SK-N-SH (cell line): ENCODE data around the gene AGBL1. TPM values are rescaled to one million over a fixed set of nuclear protein-coding genes. Genes with fewer than 3 reads are reported as not detected.

Experiments
- CTCF ChIA-PET: fragments of 300-600, 350-600 bp; formaldehyde crosslinking; extraction: SDS; loops from one replicate; lab custom pipeline; 2021; lab: Yijun Ruan, JAX
- POLR2A ChIA-PET: fragments of 350-600 bp; sonication (Branson Sonifier 250); formaldehyde crosslinking; extraction: SDS; loops from one replicate; lab custom pipeline; 2020; ENCODE audit warnings: antibody characterized with exemption, inconsistent platforms; lab: Yijun Ruan, JAX
- DNase-seq: peaks from one replicate; pipeline ENCODE4 v3.0.0; 2012
- H2AFZ ChIP-seq: fragments of 200-600 bp; sonication (generic); 2 replicates; pipeline ENCODE4 v1.8.1; 2016; ENCODE audit warnings: antibody characterized with exemption, mild to moderate bottlenecking, low read depth
- H3F3A ChIP-seq: fragments of 200-600 bp; sonication (generic); replicated peaks from 2 replicates; pipeline ENCODE3; 2016; ENCODE audit warnings: antibody characterized with exemption, mild to moderate bottlenecking; ENCODE audit not compliant: insufficient read depth
- H3K27ac ChIP-seq, 2 experiments: fragments of 200-500 bp in 1 of 2; fragments of 200-600 bp in 1 of 2; sonication (Bioruptor generic) in 1 of 2; sonication (generic), shearing (Covaris generic) in 1 of 2; 2 replicates each; pipeline versions ENCODE4 v1.5.1 to v1.6.1; 2014 to 2016; ENCODE audit warnings: low read depth in 2 of 2, inconsistent platforms in 1 of 2, low read length in 1 of 2, mild to moderate bottlenecking in 1 of 2, mixed read lengths in 1 of 2
- H3K27me3 ChIP-seq: fragments of 200-600 bp; sonication (generic), shearing (Covaris generic); 2 replicates; pipeline ENCODE4 v1.6.1; 2016; ENCODE audit warnings: mixed run types; ENCODE audit not compliant: insufficient read depth
- H3K36me3 ChIP-seq, 2 experiments: fragments of 200-500 bp in 1 of 2; fragments of 200-600 bp in 1 of 2; sonication (Bioruptor generic) in 1 of 2; sonication (generic) in 1 of 2; replicated peaks in 1 of 2; 2 replicates each; pipeline versions ENCODE3 to v1.5.1; 2014 to 2016; ENCODE audit warnings: low read length in 1 of 2, mild to moderate bottlenecking in 1 of 2; ENCODE audit not compliant: insufficient read depth in 2 of 2, control insufficient read depth in 1 of 2
- H3K4me1 ChIP-seq, 2 experiments: fragments of 200-500 bp in 1 of 2; fragments of 200-600 bp in 1 of 2; sonication (Bioruptor generic) in 1 of 2; sonication (generic), shearing (Covaris generic) in 1 of 2; 2 replicates each; pipeline versions ENCODE4 v1.5.1 to v1.6.1; 2014 to 2016; ENCODE audit warnings: low read depth in 1 of 2, low read length in 1 of 2, mixed run types in 1 of 2; ENCODE audit not compliant: insufficient read depth in 2 of 2, control insufficient read depth in 1 of 2
- H3K4me2 ChIP-seq: fragments of 200-600 bp; sonication (generic), shearing (Covaris generic); 2 replicates; pipeline ENCODE4 v1.6.1; 2017; ENCODE audit warnings: mixed run types
- H3K4me3 ChIP-seq, 2 experiments: fragments of 200-500 bp in 1 of 2; fragments of 200-600 bp in 1 of 2; sonication (Bioruptor generic) in 1 of 2; sonication (generic), shearing (Covaris generic) in 1 of 2; 2 replicates each; pipeline versions ENCODE4 v1.5.1 to v1.8.1; 2014 to 2016; ENCODE audit warnings: low read depth in 2 of 2, inconsistent platforms in 1 of 2, low read length in 1 of 2, mild to moderate bottlenecking in 1 of 2, mixed read lengths in 1 of 2, moderate library complexity in 1 of 2
- H3K79me2 ChIP-seq: fragments of 200-600 bp; sonication (generic); 2 replicates; pipeline ENCODE4 v1.8.1; 2017; ENCODE audit warnings: mild to moderate bottlenecking; ENCODE audit not compliant: insufficient read depth
- H3K9ac ChIP-seq: fragments of 200-600 bp; sonication (generic); 2 replicates; pipeline ENCODE4 v1.6.1; 2017; ENCODE audit warnings: mixed run types
- H3K9me2 ChIP-seq: fragments of 200-600 bp; sonication (generic); 2 replicates; pipeline ENCODE4 v1.6.1; 2017; ENCODE audit warnings: mixed run types
- H3K9me3 ChIP-seq: fragments of 200-600 bp; sonication (generic); 2 replicates; pipeline ENCODE4 v1.6.1; 2017; ENCODE audit warnings: mixed run types, mild to moderate bottlenecking, moderate library complexity
- H4K20me1 ChIP-seq: fragments of 200-600 bp; sonication (generic); 2 replicates; pipeline ENCODE4 v1.6.1; 2017; ENCODE audit warnings: mild to moderate bottlenecking, mixed run types; ENCODE audit not compliant: insufficient read depth
- CHD2 ChIP-seq: fragments of 150-350 bp; IDR thresholded peaks from 2 replicates; pipeline ENCODE4 v1.6.1; 2018; ENCODE audit warnings: low read length; ENCODE audit not compliant: partially characterized antibody
- EZH2phosphoT487 ChIP-seq: fragments of 200-600 bp; sonication (generic); IDR thresholded peaks from 2 replicates; pipeline ENCODE4 v1.6.1; 2017; ENCODE audit warnings: low read depth, mixed run types, mild to moderate bottlenecking, antibody characterized with exemption, moderate library complexity, borderline replicate concordance
- FOXJ3 ChIP-seq: sonication (generic); formaldehyde crosslinking; IDR thresholded peaks from 2 replicates; pipeline ENCODE4 v1.5.1; 2020; ENCODE audit warnings: mild to moderate bottlenecking, missing genetic modification reagents
- GATA2 ChIP-seq: sonication (generic); formaldehyde crosslinking; IDR thresholded peaks from 2 replicates; pipeline ENCODE4 v1.5.0; 2020; ENCODE audit warnings: mild to moderate bottlenecking, missing genetic modification reagents
- JUND ChIP-seq: IDR thresholded peaks from 2 replicates; pipeline ENCODE4 v1.4.0; 2012
- MEF2A ChIP-seq: IDR thresholded peaks from 2 replicates; pipeline ENCODE4 v1.4.0; 2012; ENCODE audit warnings: low read depth, borderline replicate concordance
- MXI1 ChIP-seq: IDR thresholded peaks from 2 replicates; pipeline ENCODE4 v1.6.1; 2012; ENCODE audit warnings: mild to moderate bottlenecking, low read depth, low read length, improper control_type of control experiment
- NFIC ChIP-seq: IDR thresholded peaks from 2 replicates; pipeline ENCODE4 v1.4.0; 2012; ENCODE audit warnings: borderline replicate concordance
- NRF1 ChIP-seq: IDR thresholded peaks from 2 replicates; pipeline ENCODE4 v1.6.1; 2012; ENCODE audit warnings: low read depth, mild to moderate bottlenecking, low read length
- POLR2AphosphoS5 ChIP-seq: IDR thresholded peaks from 2 replicates; pipeline ENCODE4 v1.6.1; 2012; ENCODE audit warnings: low read depth, low read length
- RAD21 ChIP-seq: IDR thresholded peaks from 2 replicates; pipeline ENCODE4 v1.6.1; 2012; ENCODE audit warnings: mild to moderate bottlenecking, low read length
- RCOR1 ChIP-seq: fragments of 150-350 bp; IDR thresholded peaks from 2 replicates; pipeline ENCODE4 v1.6.1; 2017; ENCODE audit warnings: antibody characterized with exemption, low read length
- RFX5 ChIP-seq: IDR thresholded peaks from 2 replicates; pipeline ENCODE4 v1.6.1; 2012; ENCODE audit warnings: mild to moderate bottlenecking, improper control_type of control experiment, low read length
- SMC3 ChIP-seq: IDR thresholded peaks from 2 replicates; pipeline ENCODE4 v1.6.1; 2012; ENCODE audit warnings: low read depth, low read length, improper control_type of control experiment
- TEAD4 ChIP-seq: IDR thresholded peaks from 2 replicates; pipeline ENCODE4 v1.4.0; 2012; ENCODE audit warnings: mild to moderate bottlenecking, borderline replicate concordance; ENCODE audit not compliant: insufficient read depth
- ZBTB33 ChIP-seq: IDR thresholded peaks from 2 replicates; pipeline ENCODE4 v1.4.0; 2012; ENCODE audit warnings: low read depth, borderline replicate concordance
- WGBS: methylation state at CpG from one replicate; pipeline ENCODE4 v1.1.6; 2017; ENCODE audit warnings: low lambda C conversion rate; 5-methylcytosine and 5-hydroxymethylcytosine counted together
- polyA plus RNA-seq, 3 experiments: library from polyadenylated mRNA; depleted of rRNA; stranded (reverse); fragments of >200 nt; gene quantifications; 2 replicates each; pipeline ENCODE4 v1.2.3, GENCODE V29; 2012
- TF ChIP-seq, protein P1 (sequence below): IDR thresholded peaks from 2 replicates; pipeline ENCODE4 v1.6.1; 2012; ENCODE audit warnings: mild to moderate bottlenecking, low read depth, low read length, moderate library complexity
- TF ChIP-seq, protein P2 (sequence below): fragments of 200-600 bp; sonication (generic); IDR thresholded peaks from 2 replicates; pipeline ENCODE4 v1.6.1; 2017; ENCODE audit warnings: antibody characterized with exemption, mild to moderate bottlenecking, moderate library complexity
- TF ChIP-seq, protein P3 (sequence below): IDR thresholded peaks from 2 replicates; pipeline ENCODE4 v1.4.0; 2012; ENCODE audit warnings: low read depth, borderline replicate concordance

The AGBL1 gene
- polyA plus RNA-seq, 1 of the 3 experiments (the other 2 are of a cell fraction) = not detected

DNA sequence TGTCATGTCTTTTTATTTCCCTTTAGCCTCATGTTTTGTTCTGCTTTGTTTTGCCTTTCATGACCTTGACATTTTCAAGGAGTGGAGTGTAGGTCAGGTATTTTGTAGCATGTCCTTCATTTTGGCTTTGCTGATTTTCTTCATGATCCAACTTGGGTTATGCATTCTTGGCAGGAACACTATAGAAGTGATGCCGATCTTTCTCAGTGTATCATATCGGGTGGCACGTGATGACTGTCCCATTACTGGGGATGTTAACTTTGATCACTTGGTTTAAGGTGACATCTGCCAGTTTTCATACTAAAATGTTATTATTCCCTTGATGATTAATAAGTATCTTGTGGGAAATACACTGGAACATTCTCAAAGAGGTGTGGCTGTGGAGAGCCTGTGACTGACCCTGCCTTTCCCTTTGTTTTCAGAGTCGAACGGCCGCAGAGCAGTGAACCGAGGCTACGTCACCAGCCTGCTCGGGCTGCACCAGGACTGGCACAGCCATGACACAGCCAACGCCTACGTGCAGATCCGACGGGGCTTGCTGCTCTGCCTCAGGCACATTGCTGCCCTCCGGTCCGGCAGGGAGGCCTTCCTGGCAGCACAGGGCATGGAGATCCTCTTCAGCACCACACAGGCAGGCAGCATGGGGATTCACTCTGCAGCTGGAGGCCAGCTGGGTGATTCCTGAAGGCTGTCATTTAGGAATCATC lies 167.7 kb downstream of the AGBL1 start (continued):
- TF ChIP-seq, protein P1, sequence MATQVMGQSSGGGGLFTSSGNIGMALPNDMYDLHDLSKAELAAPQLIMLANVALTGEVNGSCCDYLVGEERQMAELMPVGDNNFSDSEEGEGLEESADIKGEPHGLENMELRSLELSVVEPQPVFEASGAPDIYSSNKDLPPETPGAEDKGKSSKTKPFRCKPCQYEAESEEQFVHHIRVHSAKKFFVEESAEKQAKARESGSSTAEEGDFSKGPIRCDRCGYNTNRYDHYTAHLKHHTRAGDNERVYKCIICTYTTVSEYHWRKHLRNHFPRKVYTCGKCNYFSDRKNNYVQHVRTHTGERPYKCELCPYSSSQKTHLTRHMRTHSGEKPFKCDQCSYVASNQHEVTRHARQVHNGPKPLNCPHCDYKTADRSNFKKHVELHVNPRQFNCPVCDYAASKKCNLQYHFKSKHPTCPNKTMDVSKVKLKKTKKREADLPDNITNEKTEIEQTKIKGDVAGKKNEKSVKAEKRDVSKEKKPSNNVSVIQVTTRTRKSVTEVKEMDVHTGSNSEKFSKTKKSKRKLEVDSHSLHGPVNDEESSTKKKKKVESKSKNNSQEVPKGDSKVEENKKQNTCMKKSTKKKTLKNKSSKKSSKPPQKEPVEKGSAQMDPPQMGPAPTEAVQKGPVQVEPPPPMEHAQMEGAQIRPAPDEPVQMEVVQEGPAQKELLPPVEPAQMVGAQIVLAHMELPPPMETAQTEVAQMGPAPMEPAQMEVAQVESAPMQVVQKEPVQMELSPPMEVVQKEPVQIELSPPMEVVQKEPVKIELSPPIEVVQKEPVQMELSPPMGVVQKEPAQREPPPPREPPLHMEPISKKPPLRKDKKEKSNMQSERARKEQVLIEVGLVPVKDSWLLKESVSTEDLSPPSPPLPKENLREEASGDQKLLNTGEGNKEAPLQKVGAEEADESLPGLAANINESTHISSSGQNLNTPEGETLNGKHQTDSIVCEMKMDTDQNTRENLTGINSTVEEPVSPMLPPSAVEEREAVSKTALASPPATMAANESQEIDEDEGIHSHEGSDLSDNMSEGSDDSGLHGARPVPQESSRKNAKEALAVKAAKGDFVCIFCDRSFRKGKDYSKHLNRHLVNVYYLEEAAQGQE = no peak
- TF ChIP-seq GATA2 = no peak
- no peak for TF ChIP-seq TEAD4
- TF ChIP-seq MXI1 = no peak
- no peak for TF ChIP-seq NFIC

DNA sequence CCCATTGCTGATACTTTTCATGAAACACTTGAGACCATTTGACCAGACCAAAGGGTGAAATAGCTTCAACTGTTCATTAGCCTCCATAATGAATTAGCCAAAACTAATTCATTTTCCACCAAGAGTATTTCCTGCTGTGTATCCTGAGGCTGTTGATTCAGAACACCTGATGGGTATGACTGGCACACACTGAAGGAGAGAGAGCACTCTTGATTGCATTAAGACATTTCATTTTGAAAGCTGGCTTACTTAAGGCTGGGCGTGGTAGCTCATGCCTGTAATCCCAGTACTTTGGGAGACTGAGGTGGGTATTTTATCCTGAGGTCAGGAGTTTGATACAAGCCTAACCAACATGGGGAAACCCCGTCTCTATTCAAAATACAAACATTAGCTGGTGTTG lies 175.6 kb downstream of the AGBL1 start:
- WGBS = 8% methylated on average over 2 of the region's 2 CpGs
- H3K79me2 ChIP-seq = no peaks in the 10 kb centered on the region
- H3F3A ChIP-seq = no peaks in the 10 kb centered on the region
- H2AFZ ChIP-seq = no peak overlapping the region
- H3K4me1 ChIP-seq = peaks cover 0 to 3% of the 10 kb centered on the region in 2 experiments; a peak in 1 of 4 replicates
- no peak for DNase-seq
- POLR2A ChIA-PET = no interaction called here
- CTCF ChIA-PET = interaction anchor here (2.1 kb wide), 1 partner anchor 23 kb away, joined by 7 read pairs; no protein-coding TSS in a partner anchor
- H3K27me3 ChIP-seq = no peaks in the 10 kb centered on the region; the same call in 1 of the 2 replicates
- H3K27ac ChIP-seq = no peak overlapping the region
- no peaks in the 10 kb centered on the region for H3K9me2 ChIP-seq
- H3K4me2 ChIP-seq = no peak overlapping the region
- H3K9ac ChIP-seq = no peak overlapping the region
- no peaks in the 10 kb centered on the region for H4K20me1 ChIP-seq
- no peaks in the 10 kb centered on the region for H3K9me3 ChIP-seq
- H3K36me3 ChIP-seq = no peaks in the 10 kb centered on the region
- no peak for TF ChIP-seq RFX5
- TF ChIP-seq, protein P2, sequence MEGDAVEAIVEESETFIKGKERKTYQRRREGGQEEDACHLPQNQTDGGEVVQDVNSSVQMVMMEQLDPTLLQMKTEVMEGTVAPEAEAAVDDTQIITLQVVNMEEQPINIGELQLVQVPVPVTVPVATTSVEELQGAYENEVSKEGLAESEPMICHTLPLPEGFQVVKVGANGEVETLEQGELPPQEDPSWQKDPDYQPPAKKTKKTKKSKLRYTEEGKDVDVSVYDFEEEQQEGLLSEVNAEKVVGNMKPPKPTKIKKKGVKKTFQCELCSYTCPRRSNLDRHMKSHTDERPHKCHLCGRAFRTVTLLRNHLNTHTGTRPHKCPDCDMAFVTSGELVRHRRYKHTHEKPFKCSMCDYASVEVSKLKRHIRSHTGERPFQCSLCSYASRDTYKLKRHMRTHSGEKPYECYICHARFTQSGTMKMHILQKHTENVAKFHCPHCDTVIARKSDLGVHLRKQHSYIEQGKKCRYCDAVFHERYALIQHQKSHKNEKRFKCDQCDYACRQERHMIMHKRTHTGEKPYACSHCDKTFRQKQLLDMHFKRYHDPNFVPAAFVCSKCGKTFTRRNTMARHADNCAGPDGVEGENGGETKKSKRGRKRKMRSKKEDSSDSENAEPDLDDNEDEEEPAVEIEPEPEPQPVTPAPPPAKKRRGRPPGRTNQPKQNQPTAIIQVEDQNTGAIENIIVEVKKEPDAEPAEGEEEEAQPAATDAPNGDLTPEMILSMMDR = no peak
- TF ChIP-seq GATA2 = no peak
- TF ChIP-seq RCOR1 = no peak
- no peak for TF ChIP-seq CHD2
- no peak for TF ChIP-seq EZH2phosphoT487
- TF ChIP-seq SMC3 = no peak
- TF ChIP-seq ZBTB33 = no peak
- no peak for TF ChIP-seq RAD21
- no peak for TF ChIP-seq FOXJ3
- no peak for TF ChIP-seq NRF1
- no peak for TF ChIP-seq MEF2A
- no peak for TF ChIP-seq POLR2AphosphoS5
- TF ChIP-seq, protein P3, sequence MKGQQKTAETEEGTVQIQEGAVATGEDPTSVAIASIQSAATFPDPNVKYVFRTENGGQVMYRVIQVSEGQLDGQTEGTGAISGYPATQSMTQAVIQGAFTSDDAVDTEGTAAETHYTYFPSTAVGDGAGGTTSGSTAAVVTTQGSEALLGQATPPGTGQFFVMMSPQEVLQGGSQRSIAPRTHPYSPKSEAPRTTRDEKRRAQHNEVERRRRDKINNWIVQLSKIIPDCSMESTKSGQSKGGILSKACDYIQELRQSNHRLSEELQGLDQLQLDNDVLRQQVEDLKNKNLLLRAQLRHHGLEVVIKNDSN = no peak
- no peak for TF ChIP-seq JUND
- TF ChIP-seq, all 33 proteins: peak for 0
- no peak overlapping the region for H3K4me3 ChIP-seq
